Activated effector memory CD4-positive, alpha-beta T cell treated with Interleukin-2 at 50 U/mL for 16 hours (primary cell): ENCODE results near the gene KIF3A.

Experiments used
- DNase-seq: peaks from one replicate; pipeline ENCODE4 v3.0.0-alpha.2; 2020

Gene KIF3A

DNA sequence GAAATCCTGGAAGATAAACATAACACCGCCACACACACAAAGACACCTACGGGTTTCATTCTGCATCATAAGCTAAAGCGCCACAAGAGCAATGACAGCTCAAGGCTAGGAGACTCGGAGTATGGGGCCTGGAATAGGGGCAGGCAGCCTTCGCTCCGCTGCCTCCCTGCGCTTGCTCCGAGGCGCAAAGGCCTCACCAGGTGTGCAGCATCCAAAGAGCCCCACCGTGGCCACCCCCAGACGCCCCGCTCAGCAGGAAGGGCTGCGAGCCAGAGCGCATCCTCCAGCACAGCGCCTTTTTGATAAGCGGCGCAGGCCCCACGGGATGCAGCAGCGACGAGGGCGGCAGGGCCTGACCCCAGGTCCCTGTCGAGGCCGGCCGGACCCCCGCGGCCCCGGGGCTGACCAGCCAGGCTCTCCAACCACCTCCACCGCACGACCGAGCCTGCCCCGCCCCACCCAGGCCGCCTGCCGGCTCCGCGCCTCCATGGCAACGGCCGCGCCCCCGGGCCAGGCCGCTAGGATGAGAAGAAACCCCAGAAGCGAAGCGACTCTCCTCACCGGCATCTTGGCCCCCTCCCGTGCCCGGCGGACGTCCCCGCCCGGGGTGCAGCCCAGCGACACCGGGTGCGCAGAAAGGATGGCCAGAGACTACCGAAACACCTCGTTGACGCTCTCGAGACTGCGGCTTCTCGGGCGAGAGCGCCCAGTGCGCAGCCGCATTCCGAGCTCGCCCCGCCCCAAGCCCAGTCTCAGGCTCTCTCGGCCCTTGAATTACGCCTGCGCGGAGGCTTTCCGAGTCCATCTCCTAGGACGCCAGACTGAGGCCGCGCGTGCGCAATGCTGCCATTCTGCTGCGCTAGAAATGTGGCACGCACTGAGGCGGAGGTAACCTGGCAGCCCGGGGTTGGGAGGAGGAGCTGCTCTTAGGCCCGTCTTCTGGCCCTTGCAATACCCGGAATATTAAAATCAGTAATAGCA lies at the start of gene KIF3A:
Gene KIF3A (minus strand): TSS at position 694 of the 981 bp plus-strand sequence. CDS start 127 bp downstream, at position 567.
- DNase-seq = peak; percentile 98

GRCh38 chr5:132787076-132787475 lies 49.7 kb upstream of the KIF3A start:
- DNase-seq = no peak

DNA sequence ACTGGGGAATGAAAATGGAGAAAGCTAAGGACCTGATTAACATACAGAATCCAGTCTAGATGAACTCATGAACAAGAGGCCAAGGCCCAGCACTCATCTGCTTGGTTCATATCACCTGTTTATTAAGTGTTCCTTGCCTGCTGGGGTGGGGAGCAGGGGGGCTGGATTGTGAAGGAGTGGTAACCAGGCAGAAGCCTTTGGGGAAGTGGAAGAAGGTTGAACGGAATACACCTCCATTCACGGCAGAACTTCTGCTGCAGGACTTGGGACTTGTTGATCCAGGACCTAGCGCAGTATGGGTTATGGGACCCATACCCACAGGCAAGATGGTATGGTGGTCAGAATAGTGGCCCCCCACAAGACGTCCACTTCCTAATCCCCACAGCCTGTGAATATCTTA lies 48.5 kb upstream of the KIF3A start:
- DNase-seq = no peak

DNA sequence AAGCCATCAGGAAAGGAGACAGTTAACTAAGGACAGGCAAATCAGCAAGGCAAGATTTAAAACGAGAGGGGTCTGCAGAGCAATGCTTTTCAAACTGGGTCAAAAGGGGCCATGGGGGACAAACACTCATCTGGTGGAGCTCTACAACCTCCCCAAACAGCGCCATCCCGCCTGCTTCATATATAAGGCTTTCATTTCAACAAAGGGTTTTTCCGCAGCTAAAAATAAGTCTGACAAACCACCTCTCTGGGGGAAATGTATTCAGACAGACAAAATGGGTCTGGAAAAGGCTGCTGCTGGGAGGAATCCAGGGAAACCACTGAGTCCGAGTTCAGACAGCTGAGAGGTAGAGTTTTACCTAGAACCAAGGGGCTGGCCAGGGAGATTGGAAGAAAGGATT lies 48.0 kb upstream of the KIF3A start:
- DNase-seq = no peak

DNA sequence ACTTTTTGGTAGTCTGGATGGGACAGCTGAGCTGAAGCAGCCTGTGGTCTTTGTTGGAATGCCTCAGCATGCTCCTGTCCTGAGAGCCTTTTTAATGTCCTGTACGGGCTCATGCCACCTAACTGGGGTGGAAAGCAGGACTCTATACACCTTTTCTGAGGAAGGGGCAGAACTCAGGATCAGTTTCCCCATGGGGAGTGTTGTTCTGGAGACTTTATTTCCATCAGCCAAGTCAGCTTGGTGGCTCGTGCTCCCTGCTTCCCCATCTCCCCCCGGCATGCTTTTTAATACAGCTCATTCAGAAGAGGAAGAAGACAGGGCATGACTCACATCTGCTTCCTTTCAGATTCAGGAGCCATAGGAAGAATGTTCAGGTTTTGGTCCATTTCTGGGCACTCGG lies 44.8 kb upstream of the KIF3A start:
- no peak for DNase-seq

DNA sequence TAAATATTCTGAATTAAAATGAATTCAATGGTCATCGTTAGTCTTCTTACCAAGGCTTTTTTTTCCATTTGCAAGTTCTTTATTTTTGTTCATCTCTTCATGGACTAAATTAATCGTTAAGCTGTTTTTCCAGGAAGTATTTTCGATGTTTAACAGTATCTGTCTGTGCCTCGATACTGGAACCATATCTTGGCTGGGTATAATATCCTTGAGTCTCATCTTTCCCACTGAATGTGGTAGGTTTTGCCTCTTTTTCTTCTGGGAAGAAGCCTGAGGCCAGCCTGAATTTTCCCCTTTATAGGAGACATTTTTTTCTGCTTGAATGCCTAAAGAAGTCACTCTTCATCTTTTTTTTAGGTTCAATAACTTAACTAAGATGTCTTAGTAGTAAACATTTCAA lies 43.7 kb upstream of the KIF3A start:
- DNase-seq = no peak

GRCh38 chr5:132780577-132780976 lies 43.2 kb upstream of the KIF3A start:
- no peak for DNase-seq

GRCh38 chr5:132779961-132780360 lies 42.6 kb upstream of the KIF3A start:
- no peak for DNase-seq

DNA sequence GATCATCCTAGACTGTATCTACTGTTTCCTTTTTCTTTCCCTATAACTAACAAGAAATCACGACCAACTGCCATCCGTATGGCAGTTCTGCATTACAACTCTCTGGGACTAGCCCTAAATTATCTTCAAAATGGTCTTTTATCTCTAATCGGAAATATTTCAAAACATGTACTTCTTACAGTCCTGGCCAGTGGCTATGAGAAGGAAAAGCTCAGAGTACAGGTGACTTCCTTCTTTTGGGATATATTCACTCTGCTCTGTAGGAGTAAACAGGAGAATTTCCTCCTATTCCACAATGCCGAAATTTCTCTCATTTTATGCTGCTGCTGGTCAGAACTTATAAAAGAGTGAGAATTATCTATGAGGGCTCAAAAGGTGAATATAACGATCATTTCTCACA lies 41.5 kb upstream of the KIF3A start:
- no peak for DNase-seq

- DNase-seq = no peak
Observed at GRCh38 chr5:132778129-132778528, 40.8 kb upstream of the KIF3A start.

DNA sequence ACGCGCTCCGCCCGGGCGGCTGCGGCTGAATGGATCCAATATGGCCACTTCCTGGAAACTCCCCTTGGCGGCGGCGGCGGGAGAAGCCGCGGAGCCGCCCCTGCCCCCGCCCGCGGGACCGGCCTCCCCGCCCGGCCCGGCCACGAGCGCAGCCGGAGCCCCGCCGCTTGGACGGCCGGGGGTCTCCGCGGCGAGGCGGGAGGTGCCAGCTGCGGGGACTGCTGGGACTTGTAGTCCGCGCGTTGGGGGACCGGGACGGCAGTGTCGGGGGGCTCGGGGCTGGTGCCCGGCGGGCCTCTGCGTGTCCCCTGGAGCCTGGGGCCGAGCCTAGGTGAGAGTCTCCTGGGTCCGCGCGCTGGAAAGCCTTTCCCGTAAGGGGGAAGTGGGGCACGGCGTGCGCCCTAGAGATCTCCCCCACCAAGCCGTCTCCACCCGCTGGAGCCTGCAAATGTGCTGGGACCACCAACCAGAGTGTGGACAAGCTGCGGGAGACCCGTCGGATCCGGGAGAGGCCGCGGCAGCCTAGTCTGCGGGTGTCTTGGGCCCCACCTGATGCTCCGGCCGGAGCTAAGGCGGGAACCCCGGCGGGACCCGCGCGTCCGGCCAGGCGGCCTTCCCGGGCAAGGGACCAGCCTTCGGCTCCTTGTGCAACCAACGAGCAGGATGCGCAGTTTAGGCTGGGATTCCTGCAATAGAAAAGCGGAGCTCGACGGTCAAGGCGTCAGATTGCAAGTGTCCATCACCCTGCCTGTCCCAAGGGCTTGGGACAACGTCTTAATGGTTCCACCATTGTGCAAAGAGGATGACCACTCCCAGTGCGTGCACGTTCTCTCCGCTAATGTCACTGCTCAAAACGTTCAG lies 40.1 kb upstream of the KIF3A start, which contains the start of gene SEPTIN8:
Gene SEPTIN8 (minus strand): TSS at position 31 of the 861 bp plus-strand sequence. CDS start 102 bp downstream, outside the sequence.
- peak; percentile 28 for DNase-seq

DNA sequence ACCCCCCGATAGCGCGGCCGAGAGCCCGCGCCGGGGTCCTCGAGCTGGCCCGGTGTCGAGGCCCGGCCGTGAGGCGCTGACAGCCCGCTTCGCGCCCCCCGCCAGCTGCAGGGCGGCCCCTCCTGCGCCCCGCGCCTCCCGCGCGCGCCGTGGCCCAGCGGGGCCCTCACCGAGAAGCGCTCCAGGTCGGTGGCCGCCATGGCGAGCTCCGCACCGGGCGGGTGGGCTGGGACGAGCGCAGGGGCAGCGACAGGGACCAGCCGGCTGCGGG lies 39.5 kb upstream of the KIF3A start:
- no peak for DNase-seq

GRCh38 chr5:132776131-132776937 lies 39.0 kb upstream of the KIF3A start:
- no peak for DNase-seq

DNA sequence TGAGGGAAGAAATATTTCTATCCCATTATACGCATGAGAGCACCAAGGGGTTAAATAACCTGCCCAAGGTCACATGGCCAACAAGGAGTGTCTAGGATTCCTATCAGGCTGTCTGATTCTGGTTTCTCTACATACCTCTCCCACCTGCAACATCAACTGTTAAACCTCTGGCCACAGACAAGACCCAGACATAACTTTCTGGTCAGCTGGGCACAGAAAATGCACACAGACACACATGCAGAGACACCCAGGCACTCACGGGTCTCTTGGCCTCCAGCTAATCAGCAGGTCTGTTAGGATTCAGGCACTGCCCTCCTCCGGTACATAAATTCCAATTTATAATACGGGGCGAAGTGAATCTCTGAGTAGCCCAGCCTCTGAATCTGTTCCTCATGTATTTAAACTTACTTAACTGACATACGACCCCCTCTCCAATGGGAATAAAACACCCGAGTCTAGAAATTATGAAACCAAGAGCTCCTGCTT lies 38.2 kb upstream of the KIF3A start:
- DNase-seq = no peak

DNA sequence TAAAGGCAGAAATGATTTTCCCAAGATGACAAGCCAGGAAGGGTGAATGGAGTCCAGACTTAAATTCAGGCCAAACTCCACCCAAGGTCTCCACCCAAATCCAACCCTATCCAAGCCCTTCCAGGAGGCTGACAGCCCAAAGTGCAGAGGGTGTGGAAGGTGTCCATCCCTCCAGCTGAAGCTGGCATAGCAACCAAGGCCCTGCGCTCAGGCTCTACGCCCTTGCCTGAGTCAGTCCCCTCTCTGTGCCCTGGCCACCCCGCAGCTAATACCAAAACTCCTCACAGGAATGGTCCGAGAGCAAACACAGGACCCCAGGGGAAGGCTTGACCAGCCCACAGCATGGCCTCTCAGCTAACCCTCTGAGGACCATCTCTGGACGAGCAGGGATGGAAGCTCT lies 37.5 kb upstream of the KIF3A start:
- DNase-seq = no peak

DNA sequence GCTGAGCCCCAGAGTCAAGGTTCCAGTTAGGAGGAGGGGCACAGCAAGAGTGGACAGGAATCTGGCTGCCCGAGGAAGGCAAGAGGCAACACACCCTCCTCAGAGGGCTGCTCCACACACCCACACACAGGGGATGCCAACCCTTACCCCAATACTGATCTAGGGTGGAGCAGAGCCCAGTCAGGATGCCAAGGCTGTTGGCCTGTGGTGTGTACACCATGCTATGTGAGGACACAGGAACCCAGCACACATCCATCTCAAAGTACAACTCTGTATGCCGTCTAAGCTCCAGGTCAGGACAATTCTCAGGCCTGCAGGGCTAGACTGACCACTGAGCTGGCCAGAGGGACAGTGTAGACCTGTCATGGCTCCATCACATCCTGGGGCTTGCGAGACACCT lies 37.1 kb upstream of the KIF3A start:
- DNase-seq = no peak

- no peak for DNase-seq
Observed at GRCh38 chr5:132773601-132774355, 36.4 kb upstream of the KIF3A start.

DNA sequence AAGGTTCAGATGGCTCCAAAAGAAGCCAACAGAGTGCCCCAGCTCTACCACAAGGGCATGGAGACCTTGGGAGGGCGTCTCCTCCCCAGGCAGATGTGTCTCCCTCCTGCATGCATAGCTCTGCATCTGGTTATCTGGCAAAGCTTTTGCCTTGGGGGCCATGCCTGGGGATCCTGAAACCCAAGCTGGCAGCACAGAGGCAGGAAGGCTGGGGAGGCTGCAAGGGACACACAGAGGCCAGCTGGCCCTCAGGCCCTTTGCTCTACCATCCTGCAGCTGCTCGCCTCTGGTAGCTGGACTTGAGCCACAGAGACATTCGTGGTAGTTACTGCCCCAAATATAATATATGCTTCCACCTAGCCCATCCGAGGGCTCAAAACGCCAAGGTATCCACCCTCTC lies 35.8 kb upstream of the KIF3A start:
- no peak for DNase-seq

DNA sequence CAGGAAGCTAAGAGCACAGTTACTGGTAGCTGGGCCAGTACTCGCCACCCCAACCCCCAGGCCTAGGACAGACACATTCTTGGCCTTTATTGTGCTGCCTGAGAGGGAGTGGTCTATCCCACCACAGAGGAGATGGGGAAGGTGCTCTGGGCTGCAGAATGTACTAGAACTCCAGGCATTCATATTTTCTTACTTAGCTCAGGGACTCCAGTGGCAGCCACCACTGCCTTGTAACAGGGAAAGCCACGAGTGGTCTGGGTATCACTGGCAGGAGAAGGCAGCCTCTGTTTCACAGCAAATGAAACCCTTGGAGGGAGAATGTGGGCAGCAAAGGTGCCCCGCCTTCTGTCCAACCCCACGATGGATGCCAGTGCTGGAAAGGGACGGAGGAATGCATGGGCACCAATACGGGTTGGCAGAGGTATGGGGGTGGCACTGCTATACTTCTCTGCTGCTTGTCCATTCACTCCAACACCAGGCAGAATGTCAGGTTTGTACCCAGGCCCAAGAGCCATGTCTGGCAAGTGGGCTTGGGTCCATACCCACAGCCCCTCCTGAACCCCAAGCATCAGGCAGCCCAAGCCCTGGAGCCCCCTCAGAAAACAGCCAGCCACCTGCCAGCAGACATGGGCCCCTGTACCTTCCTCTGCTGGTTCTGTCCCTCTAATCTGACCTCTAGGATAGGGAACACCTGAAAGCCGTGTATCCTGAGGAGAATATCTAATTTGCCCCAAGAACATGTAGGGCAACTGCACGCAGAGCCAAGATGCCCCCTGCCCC lies 35.1 kb upstream of the KIF3A start:
- no peak for DNase-seq

DNA sequence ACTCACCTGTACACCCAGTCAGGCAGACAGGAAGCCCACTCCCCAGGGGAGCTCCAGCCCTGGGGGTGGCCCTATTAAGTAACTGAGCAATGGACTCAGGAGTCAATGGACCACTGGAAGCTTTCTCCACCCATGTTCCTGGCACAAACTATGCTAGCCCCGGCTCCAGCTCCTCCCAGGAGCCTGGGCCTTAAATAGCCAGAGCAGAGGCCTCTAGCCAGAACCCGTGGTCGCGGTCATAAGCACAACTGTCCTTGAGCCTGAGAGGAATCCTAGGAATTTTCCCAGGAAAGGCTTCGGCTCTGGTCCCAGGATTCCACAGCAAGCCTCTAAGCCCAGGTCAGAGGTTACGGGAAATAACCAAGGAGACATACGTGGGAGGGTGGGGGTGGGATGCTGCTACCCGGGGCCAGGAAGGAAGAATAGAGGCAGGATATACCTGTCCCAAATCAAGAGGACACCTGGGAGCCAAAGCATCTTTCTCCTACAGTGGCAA lies 34.2 kb upstream of the KIF3A start:
- DNase-seq = no peak
